Ramos (cell line): ENCODE results near the gene RNF151.

ENCODE experiments used
- in situ Hi-C: fragments of 300-500 bp; cut with MboI; formaldehyde crosslinking; loops from one replicate; pipeline ENCODE4 v1.14.3; 2022; ENCODE audit warnings: low sequenced_read_pairs; ENCODE audit not compliant: unreplicated experiment

RNF151 gene

DNA sequence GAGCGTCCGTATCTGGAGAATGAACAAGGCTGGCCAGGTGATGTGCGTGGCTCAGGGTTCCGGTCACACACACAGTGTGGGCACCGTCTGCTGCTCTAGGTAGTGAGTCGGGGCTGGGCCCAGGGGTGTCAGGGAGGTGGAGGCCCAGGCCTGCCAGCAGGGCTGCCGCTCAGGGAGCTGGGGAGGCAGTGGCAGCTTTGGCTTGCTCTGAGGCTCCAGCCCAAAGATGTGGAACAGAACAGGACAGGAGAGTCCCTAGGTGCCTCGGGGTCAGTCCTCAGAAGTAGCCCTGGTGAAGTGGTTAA is 9.5 kb downstream of the RNF151 start:
- in situ Hi-C loops, result no loop called here

DNA sequence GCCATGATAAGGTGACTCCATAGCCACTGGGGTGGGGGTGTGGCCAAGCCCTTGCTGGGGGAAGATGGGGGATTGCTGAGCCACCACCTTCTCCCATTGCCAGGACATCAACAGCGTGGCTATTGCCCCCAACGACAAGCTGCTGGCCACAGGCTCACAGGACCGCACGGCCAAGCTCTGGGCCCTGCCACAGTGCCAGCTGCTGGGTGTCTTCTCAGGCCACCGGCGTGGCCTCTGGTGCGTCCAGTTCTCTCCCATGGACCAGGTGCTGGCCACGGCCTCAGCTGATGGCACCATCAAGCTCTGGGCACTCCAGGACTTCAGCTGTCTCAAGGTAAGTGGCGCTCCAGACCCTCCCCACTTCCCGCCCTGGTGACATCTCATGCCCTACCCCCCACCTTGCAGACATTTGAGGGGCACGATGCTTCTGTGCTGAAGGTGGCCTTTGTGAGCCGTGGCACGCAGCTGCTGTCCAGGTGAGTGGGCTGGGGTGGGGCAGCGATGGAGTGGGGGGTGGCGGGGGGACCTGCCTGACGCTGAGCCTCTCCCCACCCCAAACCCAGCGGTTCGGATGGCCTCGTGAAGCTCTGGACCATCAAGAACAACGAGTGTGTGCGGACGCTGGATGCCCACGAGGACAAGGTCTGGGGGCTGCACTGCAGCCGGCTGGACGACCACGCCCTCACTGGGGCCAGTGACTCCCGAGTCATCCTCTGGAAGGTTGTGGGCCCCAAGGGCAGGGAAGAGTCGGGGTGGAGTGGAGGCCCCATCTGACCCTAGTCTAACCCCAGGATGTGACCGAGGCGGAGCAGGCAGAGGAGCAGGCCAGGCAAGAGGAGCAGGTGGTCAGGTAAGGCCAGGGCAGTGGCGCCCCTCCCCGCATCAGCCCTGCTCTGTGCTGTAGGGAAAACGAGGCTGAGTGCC is 10.6 kb downstream of the RNF151 start:
- in situ Hi-C loops, result no loop called here

DNA sequence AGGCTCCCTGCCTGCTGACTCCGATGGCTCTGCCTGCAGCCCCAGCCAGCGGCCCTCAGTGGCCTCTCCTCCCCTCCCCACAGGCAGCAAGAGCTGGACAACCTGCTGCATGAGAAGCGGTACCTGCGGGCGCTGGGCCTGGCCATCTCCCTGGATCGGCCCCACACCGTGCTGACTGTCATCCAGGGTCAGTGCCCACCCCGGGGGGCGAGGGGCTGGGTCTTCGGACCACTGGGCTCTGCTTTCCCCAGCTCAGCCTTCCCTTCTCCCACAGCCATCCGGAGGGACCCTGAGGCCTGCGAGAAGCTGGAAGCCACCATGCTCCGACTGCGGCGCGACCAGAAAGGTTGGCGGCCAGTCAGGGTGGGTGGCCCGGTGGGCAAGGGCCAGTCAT is 11.2 kb downstream of the RNF151 start:
- in situ Hi-C loops, result no loop called here

DNA sequence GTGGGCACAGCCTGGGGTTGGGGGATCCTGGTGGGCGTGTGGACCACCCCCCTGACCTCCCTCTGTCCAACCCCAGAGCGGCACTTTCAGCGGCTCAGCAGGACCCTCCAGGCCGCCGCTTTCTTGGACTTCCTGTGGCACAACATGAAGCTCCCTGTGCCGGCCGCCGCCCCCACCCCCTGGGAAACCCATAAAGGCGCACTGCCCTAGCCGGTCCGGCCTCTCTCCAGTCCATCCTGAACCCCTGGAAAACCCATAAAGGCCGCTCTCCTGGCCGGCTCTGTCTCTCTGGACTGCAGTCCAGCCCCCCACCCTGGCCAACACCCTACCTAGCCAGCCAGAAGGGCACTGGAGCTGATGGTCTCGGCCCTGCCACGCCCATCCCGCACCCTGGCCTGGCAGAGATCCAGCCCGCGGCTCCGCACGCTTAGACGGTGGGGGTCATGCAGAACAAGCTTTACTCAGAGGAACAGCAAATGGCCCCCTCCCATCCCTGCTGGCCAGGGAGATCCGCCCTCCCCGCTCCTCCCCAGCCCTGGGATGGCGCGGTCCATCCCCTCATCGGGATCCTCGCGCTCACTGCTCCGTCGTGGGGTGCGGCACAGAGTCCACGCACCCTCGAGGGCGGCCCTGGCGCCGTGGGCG is 11.9 kb downstream of the RNF151 start:
- in situ Hi-C loops, result no loop called here

DNA sequence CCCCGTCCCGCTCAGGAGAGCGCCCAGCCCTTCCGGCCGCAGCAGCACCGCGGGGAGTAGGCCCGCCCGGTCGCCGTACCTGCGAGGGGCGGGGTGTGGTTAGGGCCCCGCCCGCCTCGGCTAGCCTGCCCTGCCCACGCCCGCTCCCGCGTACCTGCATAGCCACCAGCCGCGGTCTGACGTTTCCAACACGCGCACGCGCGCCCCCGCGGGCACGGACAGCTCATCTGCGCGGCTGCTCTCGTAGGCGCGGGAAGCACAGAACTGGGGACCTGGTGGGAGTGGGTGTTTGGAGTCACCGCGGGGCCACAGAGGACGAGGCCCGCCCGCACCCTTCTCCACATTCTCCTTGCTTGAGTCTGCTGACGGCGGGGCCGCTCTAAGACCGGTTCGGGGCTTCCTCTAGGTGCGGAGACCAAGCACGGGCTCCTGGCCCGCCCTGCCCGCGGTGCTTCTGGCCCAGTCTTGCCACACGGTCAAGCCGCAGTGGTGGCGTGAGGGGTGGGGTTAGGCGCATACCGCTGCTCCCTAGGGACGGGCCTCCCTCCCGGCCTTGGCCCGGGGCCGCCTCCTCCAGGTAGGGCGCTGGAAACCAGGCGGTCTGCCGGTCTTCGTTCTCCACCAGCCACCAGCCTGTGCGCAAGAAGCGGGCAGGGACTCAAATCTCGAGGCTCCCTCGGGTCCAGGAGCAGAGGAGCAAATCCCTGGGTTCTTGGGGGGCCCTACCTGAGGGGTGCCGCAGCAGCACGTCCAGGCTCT is 12.8 kb downstream of the RNF151 start:
- in situ Hi-C loops, result no loop called here

DNA sequence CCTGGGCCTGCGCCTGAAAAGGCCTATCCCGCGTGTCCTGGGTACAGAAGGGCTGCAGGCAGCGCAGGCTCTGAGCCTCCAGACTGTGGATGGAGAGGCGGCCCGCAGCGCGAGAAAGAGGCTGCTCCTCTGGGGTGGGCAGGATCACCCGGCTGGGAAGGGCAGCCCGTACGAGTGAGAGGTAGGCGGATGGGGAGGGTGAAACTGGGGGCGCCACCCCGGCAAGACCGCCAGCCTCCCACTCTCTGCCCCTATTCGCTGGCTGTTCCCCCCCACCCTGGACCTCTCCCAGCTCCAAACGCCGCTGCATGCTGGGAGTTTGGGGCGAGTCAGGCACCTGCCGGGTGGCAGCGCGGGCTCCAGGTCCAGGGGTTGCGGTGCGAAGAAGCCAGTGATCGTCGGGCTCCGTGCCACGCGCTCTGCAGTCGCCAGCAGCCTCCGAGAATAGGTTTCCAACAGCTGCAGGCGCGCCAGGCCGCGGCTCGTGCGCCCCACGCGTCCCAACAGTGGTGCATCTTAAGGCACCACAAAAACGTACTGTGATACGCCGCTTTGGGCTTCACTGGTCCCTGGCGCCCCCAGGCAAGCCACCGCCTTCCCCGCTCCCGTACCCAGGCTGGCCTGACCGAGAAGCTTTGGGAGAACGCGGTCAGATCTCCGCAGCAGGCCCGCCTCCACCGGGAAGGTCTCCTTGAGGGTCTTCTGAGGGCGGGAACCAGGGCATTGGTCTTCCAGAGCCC is 13.5 kb downstream of the RNF151 start:
- in situ Hi-C loops, result no loop called here

DNA sequence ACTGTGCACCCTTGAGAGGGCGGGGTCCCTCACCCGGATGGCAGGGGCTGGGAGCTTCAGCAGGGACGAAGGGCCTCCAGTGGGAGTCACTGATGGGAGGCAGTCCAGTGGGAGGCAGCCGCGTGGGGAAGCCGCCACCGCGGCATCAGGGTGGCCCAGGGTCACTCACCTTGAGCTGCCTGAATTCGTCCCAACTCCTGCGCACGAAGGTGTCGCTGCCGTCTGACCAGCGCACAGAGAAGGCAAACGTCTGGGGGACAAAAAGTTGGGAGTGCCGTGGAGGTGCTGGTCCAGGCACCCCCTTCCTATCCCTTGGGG is 14.1 kb downstream of the RNF151 start:
- in situ Hi-C loops, result no loop called here

DNA sequence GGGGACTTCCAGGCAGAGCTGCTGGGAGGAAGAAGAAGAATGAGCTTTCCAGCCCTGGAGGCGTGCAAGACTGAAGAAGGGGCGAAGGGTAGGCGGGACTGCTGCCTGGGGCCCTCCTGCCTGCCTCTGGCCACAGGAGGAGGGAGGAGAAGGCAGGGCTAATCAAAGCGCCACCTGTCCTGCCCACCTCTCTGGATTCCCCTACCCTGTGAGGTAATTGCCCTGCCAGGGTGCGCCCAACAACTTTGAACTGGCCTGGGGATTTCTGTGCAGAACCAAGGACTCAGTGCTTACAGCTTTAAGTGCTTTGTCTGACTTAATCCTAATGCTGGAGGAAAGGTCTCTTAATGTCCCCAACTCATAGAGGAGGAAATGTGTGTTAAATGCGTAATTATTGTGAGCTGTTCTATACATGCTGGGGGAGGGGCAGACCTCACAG is 14.8 kb downstream of the RNF151 start, which contains the start of gene NOXO1:
Gene NOXO1 (minus strand): TSS at position 72 of the 439 bp plus-strand sequence. CDS start 290 bp downstream, outside the sequence.
- in situ Hi-C loops, result no loop called here

DNA sequence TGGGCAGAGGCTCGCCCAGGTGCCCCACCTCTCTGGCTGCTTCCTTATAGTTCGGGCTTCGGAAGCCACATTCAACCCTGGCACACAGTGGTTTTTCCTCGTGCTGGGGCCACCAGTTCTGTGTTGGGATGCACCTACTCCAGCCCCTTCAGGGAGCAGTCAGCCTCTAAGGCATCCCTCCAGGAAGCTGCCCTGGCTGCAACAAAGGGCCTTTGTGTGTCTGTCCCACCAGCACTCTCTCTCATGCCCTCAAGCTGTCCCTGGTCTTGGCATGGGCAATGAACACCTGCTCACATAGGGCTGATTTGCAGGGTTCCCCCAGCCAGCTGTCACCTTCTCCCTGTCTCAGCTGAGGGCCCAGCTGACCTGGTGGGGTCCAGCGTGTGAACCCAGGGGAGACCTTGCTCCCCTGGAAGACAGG is 15.4 kb downstream of the RNF151 start:
- in situ Hi-C loops, result no loop called here

DNA sequence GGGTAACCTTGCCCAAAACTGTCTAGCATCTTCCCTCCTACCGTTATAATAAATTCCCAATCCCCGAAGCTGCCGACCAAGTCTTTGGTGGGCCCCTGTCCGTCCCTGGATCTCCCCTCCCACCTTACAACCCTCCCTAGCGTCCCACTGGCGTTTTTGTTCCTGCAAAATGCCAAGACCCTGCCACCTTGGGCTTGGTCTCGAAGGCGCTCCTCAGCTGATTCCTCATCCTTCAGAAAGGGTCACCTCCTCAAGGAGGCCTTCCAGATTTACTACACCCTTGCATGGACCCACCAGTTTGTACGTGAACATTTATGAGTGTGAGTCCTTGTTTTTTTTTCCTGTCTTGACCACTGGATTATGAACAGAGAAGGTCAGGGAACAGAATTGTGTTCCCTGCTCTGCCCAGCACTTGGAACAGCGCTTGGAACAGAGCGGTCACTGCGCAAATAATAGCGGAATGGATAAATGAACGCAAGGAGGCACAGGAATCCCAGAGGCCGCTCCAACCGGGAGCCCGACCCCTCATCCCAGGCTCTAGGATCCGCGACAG is 16.4 kb downstream of the RNF151 start:
- in situ Hi-C loops, result no loop called here

DNA sequence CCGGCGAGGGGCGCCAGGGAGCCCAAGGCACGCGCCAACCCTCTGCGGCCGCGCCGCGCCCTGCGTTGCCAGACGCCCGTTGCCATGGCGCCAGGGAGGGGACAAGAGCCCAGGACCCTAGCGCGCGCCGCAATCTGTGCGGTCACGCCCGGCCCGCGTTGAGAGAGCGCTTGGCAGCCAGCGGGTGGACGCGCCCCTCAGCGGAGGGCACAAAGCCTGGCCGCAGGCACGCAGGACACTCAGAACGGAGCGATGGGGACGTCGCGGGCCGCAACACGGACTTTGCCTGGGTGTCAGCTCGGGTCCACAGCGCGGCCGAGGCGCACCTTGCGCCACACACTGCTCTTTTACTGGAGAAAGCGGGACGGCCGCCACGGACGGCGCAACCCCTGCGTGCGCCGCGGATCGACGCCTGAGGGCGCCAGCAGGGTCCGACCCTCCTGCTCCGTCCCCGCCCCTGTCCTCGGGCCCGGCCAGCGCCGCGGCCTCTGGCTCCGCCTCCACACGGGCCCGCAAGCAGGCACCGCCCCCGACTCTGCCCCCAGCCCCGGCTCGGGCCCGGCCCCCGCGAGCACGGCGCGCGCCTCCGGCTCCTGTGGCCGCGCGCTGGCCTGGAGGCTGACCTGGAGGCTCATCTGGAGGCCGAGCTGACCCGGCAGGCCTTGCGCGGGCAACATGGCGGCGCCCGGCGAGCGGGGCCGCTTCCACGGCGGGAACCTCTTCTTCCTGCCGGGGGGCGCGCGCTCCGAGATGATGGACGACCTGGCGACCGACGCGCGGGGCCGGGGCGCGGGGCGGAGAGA is 17.1 kb downstream of the RNF151 start, which contains the start of gene GFER:
Gene GFER (plus strand): TSS at position 650 of the 803 bp plus-strand sequence. CDS start 26 bp downstream, at position 676.
- in situ Hi-C loops, result no loop called here

DNA sequence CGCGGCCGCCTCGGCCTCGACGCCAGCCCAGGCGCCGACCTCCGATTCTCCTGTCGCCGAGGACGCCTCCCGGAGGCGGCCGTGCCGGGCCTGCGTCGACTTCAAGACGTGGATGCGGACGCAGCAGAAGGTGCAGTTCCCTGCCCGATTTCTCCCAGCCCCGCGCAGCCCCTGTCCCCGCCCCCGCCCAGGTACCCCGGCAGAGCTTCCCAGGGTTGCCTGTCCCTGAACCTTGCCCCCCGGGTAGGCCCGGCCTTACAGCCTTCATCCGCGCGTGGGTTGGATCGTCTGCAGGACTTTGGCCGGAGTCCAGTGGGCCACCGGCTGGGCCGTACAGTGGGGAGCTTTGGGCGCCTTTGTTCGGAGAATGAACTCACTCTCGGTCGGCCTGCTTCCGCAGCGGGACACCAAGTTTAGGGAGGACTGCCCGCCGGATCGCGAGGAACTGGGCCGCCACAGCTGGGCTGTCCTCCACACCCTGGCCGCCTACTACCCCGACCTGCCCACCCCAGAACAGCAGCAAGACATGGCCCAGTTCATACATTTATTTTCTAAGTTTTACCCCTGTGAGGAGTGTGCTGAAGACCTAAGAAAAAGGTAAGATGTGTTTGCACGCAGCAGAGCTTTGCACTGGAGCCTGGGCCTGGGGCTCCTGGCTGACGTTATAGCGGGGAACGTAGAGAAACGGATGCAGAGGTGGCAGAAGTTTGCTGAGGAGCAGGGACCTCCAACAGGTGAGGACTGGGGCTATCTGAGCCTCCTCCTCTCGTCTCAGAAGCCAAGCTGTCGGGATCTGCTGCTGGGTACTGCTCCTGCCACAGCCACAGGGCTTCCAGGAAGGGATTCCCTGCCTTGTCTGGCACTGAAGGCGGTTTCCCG is 17.9 kb downstream of the RNF151 start:
- in situ Hi-C loops, result no loop called here

DNA sequence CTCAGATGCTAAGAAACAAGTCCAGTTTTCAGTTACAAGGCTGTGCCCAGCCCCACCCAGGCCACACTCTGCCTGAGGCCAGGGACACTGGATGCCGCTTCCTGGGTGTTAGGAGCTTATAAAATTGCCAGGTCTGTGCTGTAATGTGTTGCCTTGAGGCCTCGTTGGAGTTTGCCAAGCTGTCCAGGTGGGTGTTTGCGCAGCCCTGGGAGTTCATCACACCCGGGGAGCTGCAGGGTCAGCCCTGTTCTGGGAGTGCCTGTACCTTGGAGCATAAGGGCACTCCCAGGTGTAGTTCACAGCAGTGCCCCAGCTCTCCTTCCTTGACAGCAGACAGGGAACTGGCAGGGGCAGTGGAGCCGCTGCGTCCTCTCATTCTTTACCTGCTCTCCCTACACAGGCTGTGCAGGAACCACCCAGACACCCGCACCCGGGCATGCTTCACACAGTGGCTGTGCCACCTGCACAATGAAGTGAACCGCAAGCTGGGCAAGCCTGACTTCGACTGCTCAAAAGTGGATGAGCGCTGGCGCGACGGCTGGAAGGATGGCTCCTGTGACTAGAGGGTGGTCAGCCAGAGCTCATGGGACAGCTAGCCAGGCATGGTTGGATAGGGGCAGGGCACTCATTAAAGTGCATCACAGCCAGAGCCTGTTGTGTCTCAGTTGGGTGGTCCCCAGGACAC is 19.0 kb downstream of the RNF151 start:
- in situ Hi-C loops, result no loop called here

DNA sequence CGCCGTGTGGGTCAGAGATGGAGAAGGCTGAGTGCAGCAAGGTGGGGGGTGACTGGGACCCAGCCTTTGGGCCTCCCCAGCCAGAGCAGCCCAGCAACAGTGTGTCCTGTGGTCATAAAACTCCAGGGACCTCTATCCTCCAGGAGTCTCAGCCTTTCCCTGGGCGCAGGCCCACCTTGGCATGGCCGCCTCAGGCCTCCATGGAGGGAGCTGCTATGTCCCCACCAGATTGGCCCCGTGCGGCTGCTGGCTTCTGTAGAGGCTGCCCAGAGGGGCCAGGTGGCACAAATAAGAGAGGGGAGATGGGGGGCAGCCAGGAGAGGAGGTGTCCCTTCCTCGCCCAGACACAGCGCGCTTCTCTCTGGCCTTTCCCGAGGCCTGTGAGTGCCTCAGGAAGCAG is 20.5 kb downstream of the RNF151 start:
- in situ Hi-C loops, result no loop called here

DNA sequence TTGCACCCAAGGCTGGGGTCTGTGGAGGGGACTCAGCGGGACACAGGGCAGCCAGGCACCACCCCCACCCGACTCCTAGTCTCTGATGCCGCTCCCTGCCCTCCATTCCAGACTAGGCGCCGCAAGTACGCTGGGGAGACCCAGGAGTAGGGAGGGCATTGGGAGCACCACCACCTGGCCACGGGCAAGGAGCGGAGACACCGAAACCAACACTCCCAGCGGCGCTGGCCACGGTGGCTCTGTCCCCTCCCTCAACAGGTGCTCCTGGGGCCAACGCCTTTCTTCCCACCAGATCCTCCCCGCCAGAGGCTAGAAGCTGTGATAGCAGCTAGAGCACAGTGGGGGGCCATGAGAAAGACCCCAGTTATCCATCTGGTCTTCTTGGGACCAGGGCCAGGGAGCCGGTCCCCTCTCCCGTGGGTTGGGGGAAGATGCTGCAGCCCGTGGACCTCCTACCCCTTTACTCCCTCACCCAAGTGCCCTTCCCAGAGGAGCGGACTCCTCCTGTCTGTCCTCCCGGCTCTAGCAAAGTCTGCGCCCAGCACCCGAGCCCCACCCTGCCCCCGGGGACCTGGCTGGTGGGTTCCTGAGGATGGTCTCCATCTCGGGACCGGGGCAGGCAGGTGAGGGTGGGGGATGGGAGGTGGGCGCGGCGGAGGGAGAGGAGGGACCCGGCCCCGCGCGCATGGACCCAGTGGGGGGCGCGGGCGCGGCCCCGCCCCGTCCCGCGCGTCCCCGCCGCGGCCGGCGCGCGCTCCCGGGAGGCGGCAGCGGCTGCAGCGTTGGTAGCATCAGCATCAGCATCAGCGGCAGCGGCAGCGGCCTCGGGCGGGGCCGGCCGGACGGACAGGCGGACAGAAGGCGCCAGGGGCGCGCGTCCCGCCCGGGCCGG is 22.8 kb downstream of the RNF151 start, which contains the start of gene SYNGR3:
Gene SYNGR3 (plus strand): TSS at position 762 of the 892 bp plus-strand sequence. CDS start 133 bp downstream, outside the sequence.
- in situ Hi-C loops, result no loop called here

DNA sequence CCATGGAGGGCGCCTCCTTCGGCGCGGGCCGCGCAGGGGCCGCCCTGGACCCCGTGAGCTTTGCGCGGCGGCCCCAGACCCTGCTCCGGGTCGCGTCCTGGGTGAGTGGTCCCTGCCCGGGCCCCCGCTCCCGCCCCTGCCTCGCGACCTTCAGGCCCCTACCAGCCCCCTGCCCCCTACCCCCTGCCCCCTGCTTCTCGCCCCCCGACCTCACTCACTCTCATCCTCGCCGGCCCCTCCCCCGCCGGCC is 23.4 kb downstream of the RNF151 start:
- in situ Hi-C loops, result no loop called here
